Stimulated activated CD4-positive, alpha-beta T cell treated with anti-CD3 and anti-CD28 coated beads, Interleukin-15, amount 100 ng/mL, for 1 hour (primary cell): ENCODE data around the gene ATP2B3.
A peak's percentile ranks its signal among the peaks of the same experiment; 100 is the strongest.

Experiments
- DNase-seq, 2 donors: peaks; one replicate each; pipeline ENCODE4 v3.0.0-alpha.2; 2020; ENCODE audit warnings: low read depth in 1 of 2, low spot score in 1 of 2

Gene ATP2B3

DNA sequence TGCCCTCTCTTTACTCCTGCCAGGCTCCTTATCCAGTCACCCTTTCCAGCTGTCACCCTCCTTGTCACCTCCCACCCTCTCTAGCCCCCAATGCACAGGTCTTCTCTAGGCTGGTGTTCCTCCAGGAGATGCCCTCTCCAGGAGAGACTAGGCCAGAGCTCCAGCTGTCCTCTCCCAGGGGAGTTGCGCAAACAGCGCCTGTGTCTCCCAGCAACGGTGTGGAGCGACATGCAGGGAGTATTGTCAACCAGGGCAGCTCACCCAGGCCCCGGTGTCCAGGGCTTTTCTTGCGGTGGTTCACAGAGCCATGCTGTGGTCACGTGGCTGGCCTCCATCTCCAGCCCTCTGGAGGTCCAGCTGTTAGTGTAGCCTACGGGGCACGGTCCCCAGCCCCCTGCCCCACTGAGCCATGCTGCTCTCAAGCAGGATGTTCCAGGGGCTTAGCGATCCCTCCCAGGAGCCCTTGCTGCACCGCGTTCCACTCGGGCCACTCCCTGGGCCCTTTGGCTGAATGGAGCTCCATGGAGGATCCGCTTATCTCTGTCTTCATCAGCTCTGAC is 46.7 kb downstream of the ATP2B3 start:
- no peak for DNase-seq

DNA sequence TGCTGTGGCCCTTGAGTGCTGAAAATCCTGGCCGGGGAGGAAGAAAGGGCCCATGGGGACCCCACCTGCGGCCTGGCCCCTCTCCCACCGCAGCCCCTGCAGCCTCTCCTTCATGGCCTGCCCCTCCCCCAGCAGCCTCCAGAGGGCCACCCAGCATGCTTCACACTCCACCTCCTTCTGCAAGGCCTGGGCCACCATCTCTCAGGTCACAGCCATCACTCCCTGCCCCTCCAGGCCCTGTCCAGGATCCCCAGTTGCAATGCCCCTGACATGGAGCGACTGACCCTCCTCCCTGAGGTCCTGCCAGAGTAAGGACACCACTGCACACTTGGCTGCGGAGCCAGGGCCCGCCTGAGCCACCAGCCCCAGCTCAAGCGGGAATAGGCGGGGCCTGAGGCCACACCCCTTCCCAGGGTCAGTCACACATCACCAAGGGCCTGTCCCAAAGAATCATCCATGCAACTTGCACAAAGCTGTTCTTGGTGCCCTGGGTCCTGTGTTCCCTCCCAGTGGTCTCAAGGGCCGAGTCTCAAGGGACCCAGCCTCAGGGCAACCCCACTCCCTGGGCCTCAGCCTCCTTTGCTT is 48.6 kb downstream of the ATP2B3 start:
- no peak for DNase-seq

DNA sequence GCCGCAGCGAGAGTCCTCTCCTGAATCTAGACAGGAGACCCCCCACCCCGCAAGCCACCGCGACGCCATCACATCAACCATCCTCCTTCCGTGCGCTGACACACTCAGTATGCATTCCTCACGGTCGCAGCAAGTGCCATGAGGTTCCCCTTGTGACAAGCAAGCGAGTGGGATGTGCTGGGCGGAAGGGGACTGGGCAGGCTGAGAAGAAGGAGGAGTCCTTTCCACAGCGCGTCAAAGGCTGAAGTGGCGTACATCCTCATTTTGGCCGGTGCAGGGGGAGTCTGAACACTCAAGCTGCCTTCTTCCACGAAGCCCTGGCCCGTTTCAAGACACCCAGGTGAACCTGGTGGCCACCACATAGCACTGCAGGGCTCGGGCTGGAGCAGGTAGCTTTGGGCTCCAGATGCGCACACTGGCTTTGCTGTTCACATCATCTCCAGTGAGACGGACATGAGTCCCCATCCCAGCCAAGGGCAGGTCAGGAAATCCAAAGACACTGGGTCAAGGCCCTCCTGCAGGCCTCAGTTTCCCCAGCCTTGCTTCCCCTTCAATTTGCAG is 51.1 kb downstream of the ATP2B3 start:
- no peak for DNase-seq

DNA sequence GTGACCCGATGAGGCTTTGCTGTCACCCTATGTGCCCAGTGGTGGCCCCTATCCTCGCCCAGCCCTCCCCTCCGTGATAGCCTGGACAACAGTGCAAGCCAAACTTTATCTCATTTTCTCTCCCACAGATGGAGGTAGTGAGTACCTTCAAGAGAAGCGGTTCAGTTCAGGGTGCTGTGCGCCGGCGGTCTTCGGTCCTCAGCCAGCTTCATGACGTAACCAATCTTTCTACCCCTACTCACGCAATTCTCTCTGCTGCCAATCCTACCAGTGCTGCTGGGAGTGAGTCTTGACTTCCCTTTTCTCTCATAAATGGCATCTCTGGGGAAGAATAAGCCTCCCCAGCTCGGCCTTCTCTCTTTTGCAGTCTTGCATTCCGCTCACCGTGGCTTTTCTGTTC is 52.0 kb downstream of the ATP2B3 start:
- DNase-seq, result no peak

DNA sequence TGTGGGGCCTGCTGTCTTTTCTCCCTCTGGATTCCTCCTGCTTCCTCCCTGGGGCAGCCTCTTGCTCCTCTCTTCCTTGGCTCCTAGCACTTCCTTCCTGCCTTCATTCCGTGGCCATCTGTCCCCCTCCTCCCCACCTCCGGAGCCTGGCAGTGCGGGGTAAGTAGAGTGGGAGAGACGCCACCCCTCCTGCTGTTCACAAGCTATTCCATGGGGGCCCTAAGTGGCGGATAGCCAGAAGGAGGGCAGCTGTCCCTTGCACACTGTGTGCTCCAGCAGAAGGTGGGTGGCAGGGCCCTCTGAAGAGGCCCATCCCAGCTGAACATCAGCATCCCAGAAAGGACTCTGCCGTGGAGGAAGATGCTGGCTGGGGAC is 54.1 kb downstream of the ATP2B3 start:
- no peak for DNase-seq

DNA sequence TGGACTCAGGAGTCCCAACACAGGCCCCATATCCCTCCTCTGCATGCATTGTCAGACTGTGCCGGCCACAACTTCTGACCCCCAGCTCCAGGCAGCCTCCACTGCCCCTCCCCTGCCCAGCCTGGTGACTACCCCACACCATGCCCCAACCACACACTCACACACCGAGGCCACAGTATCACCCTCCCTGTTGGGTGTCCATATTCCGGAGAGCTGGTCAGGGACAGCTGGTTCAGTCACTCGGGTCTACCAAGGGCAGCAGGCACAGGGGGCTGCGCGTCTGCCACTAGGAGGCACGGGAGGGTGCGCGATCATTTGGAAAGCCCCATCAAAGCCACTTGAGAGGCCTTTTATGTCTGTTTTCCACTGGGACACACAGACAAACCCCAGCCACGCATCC is 55.2 kb downstream of the ATP2B3 start:
- DNase-seq, result no peak

DNA sequence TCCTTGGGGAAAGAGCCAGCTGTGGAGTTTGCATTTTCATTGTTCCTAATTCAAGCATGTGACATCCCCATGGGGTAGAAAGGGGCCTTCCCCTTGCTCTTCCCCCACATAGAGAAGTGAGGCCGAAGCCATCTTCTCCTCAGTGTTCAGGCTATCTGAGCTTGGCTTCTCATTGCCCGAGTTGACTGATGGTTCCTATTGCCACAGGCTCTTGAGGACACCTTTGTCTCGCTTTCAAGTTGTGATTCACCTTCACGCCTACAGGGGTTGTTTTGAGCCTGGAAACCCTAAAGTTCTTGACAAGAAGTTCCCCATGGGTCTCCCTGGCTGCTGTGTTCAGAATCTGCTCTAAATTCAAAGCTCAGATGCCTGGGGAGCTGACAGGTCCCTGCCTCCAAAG is 56.5 kb downstream of the ATP2B3 start:
- DNase-seq, result no peak

DNA sequence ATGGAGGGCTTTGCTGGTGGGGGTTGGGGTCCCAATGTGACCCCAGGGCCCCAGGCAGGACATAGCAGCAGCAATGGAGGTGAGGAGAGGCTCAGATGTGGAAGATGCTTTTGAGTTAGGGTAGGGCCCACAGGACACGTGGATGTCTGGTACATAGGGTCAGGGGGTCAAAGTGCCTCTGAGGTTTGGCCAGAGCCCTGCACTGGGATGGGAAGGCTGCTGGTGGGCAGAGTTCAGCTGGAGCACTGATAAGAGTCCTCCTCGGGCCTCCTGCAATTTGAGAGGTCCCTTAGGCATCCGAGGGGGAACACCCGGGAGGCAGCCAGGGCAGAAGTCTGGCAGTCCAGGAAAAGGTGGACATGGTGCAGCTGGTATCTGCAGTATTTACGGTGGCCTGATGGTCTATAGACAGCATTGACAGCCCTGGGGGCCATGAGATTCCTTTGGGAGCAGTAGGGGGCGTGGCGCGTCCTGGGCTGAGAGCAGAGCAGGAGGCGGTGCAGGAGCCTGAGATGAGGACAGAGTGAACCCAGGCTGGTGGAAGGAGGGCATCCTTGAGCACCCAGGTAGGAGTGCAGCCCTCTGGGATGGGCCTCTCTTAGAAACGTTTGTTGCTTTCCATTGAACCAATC is 58.9 kb downstream of the ATP2B3 start:
- DNase-seq, result no peak

DNA sequence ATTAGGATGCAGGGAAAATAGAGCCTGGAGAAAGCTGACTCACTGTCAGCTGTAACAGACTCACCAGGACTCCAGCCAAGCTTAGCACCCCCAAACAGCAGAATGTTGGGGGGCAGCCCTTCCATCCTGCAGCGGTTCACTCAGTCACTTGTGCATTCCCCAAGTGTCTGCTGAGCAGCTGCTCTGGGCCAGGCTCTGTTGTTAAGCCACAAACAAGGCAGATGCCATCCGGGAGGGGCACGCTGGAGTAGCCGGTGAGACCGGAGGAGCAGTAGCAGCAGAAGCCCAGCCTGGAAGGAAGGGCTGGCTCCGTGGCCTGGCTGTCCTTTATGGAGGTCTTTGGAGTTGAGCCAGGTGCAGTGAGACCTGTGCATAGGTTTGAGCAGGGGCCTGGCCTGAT is 59.5 kb downstream of the ATP2B3 start:
- no peak for DNase-seq

DNA sequence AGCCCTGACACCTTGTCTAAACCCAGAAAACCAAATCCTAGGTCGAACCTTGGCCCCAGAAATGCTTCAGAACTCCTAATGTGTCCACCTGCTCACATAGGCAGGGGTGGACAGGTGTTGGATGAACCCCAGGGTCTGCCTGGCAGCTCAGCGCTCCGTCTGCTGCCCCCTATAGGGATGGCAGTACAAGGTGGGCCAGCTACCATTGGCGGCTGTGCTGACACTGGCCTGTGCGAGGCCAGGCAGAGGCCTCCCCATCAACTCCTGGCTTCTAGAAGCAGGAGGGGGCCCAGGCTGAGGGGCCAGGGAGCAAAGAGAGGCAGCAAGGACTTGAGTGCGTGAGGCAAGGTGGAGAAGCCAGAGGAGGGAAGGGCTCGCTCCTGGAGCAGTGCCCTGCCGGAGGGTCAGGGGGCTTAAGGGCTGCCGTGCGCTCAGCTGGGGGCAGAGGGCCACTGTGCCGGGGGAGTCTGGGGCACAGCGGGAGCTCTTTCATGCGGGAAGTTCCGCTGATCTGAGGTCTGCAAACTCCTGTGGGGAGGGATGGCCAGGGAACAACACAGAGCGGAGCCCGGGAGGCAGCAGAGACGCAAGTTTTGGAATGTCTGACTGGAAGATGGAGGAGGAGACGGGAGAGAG is 60.9 kb downstream of the ATP2B3 start:
- DNase-seq, result no peak

DNA sequence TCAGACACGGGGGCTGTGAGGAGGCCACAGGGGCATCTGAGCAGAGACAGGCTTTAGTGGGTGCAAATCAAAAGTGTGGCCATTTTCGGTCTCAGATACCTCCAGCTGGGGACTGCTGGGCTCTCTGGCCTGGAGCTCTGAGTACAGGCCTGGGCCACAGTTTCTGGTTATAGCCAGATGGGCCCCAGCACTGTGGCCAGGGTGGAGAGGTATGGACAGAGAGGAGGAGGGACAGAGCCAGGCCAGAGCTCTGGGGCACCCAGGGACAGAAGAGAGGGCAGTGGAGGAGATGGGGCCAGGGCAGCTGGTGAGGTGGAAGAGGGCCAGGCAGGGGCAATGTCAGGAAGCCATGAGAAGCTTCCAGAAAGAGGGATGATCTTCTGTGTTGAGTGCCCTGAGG is 61.4 kb downstream of the ATP2B3 start:
- no peak for DNase-seq

DNA sequence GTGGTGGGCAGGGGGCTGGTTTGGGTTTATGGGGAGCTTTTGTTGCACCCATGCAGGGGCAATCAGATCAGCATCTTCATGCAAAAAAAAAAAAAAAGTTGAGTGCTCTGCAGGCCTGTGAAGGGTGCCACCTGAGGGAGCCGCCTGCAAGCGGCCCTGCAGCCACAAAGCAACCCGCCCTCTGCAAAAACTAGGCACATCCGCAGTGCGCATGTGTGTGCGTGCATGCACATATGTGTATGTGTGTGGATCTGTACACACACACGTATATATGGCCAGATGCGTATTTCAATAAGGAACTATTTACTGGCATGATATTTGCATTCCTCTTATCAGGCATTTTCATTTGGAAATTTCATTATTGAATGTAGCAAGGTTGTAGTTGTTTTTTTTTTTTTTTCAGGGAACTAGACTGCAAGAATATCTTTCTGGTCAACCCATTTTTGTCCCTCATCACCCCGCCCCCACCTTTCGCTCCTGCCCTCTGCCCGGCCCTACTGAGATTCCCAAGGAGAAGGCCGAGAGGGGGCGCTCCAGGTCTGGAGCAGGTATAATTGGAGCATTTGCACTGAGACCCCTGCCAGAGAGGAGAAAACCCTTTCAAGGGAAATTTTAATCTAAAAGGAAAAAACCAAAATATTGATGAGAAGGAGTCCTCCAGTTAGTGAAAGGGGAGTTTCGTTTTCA is 63.4 kb downstream of the ATP2B3 start:
- no peak for DNase-seq

DNA sequence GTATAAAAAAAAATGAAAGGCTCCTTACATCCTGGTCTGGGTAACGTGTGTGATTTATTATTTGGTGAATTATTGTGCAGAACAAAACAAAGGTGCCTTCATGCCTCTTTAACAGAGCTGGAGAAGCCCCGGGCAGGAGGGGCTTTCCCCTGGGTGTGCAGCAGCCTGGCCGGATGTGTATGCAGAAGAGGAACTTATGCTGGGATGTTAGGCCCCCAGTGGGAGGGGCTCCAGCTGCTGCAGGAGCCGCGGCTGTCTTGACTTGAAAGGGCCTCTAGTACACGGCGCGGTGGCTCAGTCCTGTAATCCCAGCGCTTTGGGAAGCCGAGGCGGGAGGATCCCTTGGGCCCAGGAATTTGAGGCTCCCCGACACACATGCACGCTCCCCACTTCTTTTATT is 65.5 kb downstream of the ATP2B3 start:
- DNase-seq, result peak; percentile 23 to 44

DNA sequence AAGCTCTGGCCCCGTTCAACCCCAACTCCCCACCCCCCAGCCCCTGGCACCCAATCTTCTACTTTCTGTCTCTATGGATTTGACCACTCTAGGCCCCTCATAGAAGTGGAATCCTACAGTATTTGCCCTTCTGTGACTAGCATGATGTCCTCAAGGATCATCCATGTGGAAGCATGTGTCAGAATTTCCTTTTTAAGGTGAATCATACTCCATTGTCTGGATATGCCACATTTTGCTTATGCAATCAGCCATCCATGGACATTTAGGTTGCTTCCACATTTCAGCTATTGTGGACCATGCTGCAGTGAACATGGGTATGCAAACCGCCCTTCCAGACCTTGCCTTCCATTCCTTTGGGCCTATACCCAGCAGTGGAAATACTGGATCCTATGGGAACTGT is 66.0 kb downstream of the ATP2B3 start:
- no peak for DNase-seq

DNA sequence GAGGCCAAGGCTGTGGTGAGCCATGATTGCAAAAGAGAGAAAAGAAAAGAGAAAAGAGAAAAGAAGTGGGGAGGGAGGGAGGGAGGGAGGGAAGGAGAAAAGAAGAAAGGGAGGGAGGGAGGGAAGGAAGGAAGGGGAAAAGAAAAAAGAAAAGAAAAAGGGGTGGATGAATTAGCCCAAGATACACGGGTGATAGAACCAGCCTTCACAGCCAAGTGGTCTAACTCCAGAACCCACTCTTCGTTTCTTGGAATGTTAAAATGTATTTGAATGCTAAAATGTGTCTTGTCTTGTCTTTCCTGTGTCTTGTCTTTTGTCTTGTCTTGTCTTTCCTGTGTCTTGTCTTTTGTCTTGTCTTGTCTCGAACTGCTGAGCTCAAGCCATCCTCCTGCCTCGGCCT is 68.4 kb downstream of the ATP2B3 start:
- no peak for DNase-seq

DNA sequence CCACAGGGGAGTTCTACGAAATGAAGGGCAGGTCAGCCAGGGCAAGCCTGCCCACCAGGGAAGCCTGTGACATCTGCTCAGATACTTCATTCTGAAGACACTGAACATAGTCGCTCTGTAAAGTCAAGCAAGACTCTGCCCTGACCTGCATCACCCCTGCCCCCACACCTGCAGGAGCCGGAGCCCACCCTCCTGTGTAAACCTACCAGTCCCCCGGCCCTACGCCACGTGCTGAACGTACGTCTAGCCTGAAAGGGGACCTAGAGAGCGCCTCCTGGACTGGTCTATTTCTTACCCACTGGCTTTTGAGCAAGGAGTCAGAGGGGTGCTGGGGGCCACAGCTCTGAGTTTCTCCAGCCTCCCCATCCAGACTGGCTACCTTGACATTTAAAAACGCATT is 69.9 kb downstream of the ATP2B3 start:
- no peak for DNase-seq

DNA sequence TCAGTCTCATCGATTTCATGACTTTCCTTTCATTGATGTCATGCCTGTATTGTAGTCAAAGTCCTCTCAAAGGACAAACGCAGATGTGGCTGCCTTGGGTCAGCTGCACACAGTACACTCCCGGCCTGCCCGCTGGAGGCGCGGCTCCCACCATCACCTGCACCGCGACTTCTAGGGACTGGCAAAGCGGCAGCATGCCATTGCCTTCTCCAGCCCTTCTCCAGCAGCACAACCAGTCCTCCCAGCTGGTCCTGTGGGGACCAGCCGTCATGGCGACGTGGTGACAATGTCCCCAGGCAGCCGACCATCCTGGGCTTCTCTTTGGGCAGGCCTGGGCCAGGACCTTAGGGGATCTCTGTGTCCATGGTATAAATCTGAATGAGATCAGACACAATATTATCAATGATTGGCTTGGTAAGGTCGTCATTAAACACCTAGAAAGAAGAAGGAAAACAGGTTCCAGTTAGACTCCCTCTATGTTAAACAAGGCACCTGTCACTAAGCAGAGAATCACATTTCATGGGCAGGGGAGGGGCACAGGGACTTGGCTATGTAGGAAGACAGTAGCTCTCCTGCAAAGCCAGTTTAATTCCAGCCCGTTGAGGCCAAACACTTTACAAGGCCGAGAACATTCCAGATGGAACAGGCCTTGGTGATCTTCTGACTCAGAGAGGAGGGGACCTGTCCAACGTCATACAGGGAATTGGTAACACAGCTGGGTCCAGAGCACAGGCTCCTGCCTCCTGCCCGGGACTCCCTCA is 70.8 kb downstream of the ATP2B3 start:
- no peak for DNase-seq

DNA sequence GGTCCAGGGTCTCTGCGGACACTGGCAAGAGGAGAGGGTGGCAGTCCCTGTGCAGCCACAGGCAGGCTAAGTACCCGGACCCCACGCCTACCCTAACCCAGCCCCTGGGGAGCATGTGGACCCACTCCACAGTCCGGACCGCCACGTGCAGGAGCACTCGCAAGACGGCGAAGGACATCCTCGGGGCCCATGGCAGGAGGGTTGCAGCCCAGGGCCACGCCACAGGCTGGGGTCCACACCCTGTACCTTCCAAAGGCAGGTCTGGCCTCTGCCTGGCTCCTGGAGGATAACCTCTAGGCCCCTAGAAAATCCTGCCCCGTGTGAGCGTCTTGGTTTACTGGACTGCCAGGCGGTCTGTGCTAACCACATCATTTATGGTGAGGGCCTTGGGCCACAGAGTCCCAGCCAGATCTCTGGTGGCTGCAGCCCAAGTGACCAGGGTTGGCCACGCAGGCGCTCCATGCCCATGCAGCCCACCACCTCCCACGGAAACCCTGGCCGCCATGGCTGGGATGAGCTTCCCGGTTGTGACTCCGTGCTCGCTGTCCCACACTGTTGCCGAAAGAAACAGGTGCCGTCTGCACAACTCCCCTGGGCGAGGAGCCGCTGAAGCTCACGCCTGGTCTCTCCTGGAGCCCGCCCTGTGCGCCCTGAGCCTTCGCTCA is 71.5 kb downstream of the ATP2B3 start:
- no peak for DNase-seq

DNA sequence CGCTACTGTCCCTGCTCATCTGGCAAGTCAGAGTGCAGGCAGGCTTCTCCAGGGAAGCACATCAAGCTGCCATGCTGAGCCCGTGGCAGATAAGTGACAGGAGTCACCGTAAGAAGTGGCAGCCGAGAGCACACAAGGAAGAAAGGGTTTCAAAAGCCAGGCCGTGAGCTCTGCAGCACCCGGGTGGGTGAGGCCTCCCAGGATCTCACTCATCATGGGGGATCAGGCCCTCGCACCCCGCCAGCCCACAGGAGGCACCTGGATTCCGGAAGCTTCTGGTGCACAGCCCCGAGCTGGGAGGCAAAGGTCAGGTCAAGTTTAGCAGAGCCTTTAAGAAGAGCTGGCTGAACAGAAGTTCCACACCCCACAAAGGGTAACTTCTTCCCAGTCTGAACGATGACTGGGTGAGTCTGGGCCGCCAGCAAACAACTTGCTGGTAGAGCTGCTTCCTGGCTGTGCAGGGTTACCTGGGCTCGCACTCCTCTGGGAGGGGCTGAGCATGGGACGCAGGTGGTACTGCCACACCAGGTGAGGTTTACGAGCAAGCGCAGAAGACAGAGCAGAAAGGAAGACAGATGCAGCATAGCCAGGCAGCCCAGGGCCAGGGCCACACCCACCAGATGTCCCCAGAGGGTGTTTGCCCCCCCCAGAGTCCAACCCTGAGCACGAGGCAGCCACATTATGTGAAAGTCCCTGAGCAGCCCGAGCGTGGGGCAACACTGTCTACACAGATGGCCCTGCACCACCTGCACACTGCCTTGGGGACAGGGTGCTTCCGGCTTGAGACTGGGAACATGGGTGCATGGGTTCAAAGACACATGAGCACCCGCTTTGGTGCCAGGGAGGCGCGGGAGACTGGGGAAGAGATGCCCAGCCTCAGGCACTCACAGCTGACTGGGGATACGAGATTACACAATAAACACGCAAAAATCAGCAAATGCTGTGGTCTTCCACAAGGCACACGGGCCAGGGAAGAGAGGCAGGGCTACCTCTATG is 73.8 kb downstream of the ATP2B3 start:
- no peak for DNase-seq
